ENCODE results near the gene INPPL1.
A peak's percentile ranks its signal among the peaks of the same experiment; 100 is the strongest.
"Not testable (repeated sequence)": the region's sequence is repeated elsewhere in the genome, so short reads cannot be mapped to it uniquely, and the experiment has no call there.

The INPPL1 gene

DNA sequence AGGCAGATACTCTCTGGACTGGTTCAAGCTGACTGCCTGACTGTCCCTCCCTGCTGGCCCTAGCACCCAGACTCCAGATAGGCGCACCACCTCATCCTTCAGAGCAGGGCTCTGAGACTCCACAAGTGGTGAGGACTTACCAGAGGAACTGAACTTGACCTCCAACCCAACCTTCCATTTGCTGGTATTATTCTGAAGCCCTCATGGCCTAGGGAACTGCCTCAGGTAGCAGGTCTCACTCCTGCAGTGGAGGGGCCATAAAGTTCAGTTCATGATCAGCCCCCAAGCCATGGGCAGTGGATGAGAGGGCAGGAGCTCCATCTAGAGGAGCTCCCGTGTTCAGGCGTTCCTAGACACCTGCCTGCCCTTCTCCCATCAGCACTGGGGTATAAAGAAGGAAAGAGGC lies 43.0 kb upstream of the INPPL1 start:
- TF ChIP-seq, protein P1, sequence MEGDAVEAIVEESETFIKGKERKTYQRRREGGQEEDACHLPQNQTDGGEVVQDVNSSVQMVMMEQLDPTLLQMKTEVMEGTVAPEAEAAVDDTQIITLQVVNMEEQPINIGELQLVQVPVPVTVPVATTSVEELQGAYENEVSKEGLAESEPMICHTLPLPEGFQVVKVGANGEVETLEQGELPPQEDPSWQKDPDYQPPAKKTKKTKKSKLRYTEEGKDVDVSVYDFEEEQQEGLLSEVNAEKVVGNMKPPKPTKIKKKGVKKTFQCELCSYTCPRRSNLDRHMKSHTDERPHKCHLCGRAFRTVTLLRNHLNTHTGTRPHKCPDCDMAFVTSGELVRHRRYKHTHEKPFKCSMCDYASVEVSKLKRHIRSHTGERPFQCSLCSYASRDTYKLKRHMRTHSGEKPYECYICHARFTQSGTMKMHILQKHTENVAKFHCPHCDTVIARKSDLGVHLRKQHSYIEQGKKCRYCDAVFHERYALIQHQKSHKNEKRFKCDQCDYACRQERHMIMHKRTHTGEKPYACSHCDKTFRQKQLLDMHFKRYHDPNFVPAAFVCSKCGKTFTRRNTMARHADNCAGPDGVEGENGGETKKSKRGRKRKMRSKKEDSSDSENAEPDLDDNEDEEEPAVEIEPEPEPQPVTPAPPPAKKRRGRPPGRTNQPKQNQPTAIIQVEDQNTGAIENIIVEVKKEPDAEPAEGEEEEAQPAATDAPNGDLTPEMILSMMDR (IDR thresholded peaks at IDR 0.05; ENCODE audit: control insufficient read depth, insufficient read depth, low read depth, low read length, missing control alignments): peak; percentile 35
- not testable (repeated sequence) for H3K4me3 ChIP-seq (ENCODE audit: control insufficient read depth, low read depth, low read length); DNase-seq (ENCODE audit: low read depth)

GRCh38 chr11:72188267-72188666 lies 36.3 kb upstream of the INPPL1 start:
- TF ChIP-seq, protein P1 (IDR thresholded peaks at IDR 0.05; ENCODE audit: control insufficient read depth, insufficient read depth, low read depth, low read length, missing control alignments): no peak
- no peak overlapping the region for H3K4me3 ChIP-seq (ENCODE audit: control insufficient read depth, low read depth, low read length)
- no peak for DNase-seq (ENCODE audit: low read depth)

GRCh38 chr11:72189455-72190250 lies 34.9 kb upstream of the INPPL1 start:
- no peak overlapping the region for H3K4me3 ChIP-seq (ENCODE audit: control insufficient read depth, low read depth, low read length)
- TF ChIP-seq, protein P1 (IDR thresholded peaks at IDR 0.05; ENCODE audit: control insufficient read depth, insufficient read depth, low read depth, low read length, missing control alignments): no peak
- no peak for DNase-seq (ENCODE audit: low read depth)

DNA sequence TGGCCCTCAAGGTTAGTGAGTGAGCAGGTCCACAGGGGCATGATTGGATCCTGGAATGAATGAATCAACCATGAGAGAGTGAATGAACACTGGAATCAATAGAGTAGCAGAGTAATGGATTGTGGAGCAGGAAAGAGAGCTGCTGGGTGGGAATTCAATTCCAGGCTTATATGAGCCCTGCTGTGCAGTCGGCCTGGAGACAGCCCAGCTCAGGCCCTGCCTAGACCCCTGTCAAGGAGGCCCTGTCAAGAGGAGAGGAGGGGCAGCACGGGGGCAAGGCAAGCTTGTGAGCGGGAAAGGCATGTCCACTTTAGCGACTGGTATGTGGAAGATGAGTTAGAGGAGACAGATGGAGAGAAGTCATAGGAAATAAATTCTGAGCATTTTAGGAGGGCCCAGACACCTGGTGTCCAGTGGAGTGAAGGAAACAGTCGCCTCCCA lies 33.9 kb upstream of the INPPL1 start:
- H3K4me3 ChIP-seq (ENCODE audit: control insufficient read depth, low read depth, low read length): no peak overlapping the region
- TF ChIP-seq, protein P1 (IDR thresholded peaks at IDR 0.05; ENCODE audit: control insufficient read depth, insufficient read depth, low read depth, low read length, missing control alignments): no peak
- no peak for DNase-seq (ENCODE audit: low read depth)

DNA sequence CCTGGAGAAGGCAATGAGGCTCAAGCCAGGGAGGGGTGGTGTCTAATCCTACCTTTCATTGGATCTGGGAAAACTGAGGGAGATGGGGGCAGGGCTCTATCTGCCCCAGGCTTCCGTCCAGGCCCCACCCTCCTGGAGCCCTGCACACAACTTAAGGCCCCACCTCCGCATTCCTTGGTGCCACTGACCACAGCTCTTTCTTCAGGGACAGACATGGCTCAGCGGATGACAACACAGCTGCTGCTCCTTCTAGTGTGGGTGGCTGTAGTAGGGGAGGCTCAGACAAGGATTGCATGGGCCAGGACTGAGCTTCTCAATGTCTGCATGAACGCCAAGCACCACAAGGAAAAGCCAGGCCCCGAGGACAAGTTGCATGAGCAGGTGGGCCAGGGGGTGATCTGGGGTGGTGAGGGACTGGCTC lies 32.6 kb upstream of the INPPL1 start, which contains the start of gene FOLR1:
Gene FOLR1 (plus strand): TSS at position 180 of the 421 bp plus-strand sequence. CDS start 34 bp downstream, at position 214.
- DNase-seq (ENCODE audit: low read depth): no peak
- no peak within 1 kb of the TSS for H3K4me3 ChIP-seq (ENCODE audit: control insufficient read depth, low read depth, low read length)
- TF ChIP-seq, protein P1 (IDR thresholded peaks at IDR 0.05; ENCODE audit: control insufficient read depth, insufficient read depth, low read depth, low read length, missing control alignments): no peak

DNA sequence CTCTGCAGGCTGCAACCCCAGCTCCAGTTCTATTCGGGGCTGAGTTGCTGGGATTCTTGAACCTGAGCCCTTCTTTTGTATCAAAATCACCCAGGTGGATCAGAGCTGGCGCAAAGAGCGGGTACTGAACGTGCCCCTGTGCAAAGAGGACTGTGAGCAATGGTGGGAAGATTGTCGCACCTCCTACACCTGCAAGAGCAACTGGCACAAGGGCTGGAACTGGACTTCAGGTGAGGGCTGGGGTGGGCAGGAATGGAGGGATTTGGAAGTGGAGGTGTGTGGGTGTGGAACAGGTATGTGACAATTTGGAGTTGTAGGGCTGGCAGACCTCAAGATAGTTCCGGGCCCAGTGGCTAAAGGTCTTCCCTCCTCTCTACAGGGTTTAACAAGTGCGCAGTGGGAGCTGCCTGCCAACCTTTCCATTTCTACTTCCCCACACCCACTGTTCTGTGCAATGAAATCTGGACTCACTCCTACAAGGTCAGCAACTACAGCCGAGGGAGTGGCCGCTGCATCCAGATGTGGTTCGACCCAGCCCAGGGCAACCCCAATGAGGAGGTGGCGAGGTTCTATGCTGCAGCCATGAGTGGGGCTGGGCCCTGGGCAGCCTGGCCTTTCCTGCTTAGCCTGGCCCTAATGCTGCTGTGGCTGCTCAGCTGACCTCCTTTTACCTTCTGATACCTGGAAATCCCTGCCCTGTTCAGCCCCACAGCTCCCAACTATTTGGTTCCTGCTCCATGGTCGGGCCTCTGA lies 28.9 kb upstream of the INPPL1 start:
- no peak overlapping the region for H3K4me3 ChIP-seq (ENCODE audit: control insufficient read depth, low read depth, low read length)
- TF ChIP-seq, protein P1 (IDR thresholded peaks at IDR 0.05; ENCODE audit: control insufficient read depth, insufficient read depth, low read depth, low read length, missing control alignments): no peak
- DNase-seq (ENCODE audit: low read depth): no peak

DNA sequence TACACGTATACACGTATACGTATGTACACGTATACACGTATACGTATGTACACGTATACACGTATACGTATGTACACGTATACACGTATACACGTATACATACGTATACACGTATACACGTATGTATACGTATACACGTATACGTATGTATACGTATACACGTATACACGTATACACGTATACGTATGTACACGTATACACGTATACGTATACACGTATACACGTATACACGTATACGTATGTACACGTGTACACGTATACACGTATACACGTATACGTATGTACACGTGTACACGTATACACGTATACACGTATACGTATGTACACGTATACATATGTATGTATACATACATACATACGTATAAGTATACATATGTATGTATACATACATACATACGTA lies 23.1 kb upstream of the INPPL1 start:
- DNase-seq (ENCODE audit: low read depth); H3K4me3 ChIP-seq (ENCODE audit: control insufficient read depth, low read depth, low read length): not testable (repeated sequence)
